ENCODE data around the gene C1orf232. TPM values are rescaled to one million over a fixed set of nuclear protein-coding genes. Genes with fewer than 3 reads are reported as not detected.

The C1orf232 gene
- total RNA-seq, result not detected

DNA sequence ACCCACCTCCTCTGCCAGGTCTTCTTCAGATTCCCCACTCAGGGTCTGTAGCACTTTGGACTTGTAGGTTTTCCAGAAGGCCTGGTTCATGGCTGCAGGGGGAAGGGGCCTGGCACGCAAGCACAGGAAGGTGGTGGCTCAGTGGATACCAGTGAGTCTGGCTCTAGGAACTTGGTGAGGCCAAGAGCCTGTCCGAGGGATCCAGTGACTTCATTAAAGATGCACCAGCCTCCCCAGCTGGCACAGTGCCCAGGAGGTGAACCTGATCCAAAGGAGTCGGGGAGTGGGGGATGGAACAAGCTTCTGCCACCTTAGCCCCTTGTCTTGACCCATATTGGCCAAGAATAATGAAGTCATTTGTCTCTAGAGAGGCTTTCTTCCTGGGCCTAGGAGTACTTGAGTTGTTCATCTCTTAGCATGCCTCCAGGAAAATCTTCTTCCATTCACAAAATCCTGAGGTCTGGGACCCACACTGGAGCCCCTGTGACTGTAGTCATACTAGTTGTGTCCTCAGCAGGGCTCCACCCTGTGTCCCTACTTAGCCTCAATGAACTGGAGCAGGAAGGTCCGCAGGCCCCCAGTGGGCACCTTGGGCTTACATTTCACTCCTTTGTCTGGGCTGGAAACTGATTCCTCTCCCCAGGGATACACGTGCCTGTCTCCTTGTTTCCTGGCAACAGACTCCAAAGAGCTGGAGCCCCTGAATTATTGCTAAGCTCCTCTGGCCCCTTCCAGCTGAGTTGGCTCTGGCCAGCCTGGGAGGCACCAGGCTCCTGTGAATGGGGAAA, at the start of gene C1orf232:
Gene C1orf232, minus strand, starts transcription at position 554 of the 788 bp plus-strand sequence. Its CDS starts 464 bp downstream, at position 90.
- H3K27me3 Mint-ChIP-seq, result peaks cover 11% of the 10 kb centered on the region
- H3K27ac Mint-ChIP-seq, result peak within 1 kb of the TSS; percentile 92
- DNase-seq, result no peak
- peaks cover 29% of the 10 kb centered on the region for H3K4me1 Mint-ChIP-seq
- peak within 1 kb of the TSS; percentile 93 for H3K4me3 Mint-ChIP-seq
- no peaks in the 10 kb centered on the region for H3K9me3 Mint-ChIP-seq
- peaks cover 20% of the 10 kb centered on the region for H3K36me3 Mint-ChIP-seq

DNA sequence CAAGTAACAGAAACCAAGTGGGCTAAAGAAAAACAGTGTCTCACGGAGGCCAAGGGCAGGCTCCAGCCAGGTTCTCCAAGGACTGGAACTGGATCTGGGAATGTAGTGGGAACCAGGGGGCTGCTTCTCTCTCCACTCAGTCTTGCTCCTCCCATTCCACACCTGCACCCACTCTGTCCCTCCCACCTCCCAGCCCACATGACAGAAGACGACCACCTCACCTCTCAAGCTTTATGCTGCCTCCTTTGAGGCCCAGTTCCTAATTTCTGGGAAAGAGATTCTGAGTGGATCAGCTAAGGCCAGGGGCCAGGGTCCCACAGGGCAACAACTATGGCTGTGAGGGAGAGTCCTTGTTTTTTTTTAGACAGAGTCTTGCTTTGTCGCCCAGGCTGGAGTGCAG, 46.5 kb upstream of the C1orf232 start:
- no peak for DNase-seq
- Mint-ChIP-seq H3K36me3 (no peaks in the 10 kb centered on the region), H3K9me3 (no peaks in the 10 kb centered on the region), H3K4me3 (no peak overlapping the region), H3K4me1 (no peaks in the 10 kb centered on the region), H3K27me3 (no peaks in the 10 kb centered on the region), H3K27ac (no peak overlapping the region)

- no peaks in the 10 kb centered on the region for H3K36me3 Mint-ChIP-seq
- H3K9me3 Mint-ChIP-seq, result no peaks in the 10 kb centered on the region
- no peak for DNase-seq
- H3K4me3 Mint-ChIP-seq, result no peak overlapping the region
- H3K27ac Mint-ChIP-seq, result no peak overlapping the region
- no peaks in the 10 kb centered on the region for H3K27me3 Mint-ChIP-seq
- no peaks in the 10 kb centered on the region for H3K4me1 Mint-ChIP-seq
These were observed 44.7 kb upstream of the C1orf232 start for GRCh38 chr1:26213335-26213905.

DNA sequence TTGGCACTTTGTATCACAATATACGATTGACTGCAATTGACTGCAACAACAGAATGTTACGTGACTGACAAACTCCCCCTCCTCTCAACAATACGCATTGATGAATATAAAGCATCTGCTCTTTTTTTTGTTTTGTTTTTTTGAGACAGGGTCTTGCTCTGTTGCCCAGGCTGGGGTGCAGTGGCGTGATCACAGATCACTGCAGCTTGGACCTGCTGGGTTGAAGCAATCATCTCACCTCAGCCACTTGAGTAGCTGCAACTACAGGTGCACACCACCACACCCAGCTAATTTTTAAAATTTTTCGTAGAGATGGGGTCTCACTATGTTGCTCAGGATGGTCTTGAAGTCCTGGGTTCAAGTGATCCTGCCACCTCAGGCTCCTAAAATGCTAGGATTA, 44.0 kb upstream of the C1orf232 start:
- no peaks in the 10 kb centered on the region for H3K4me1 Mint-ChIP-seq
- no peak overlapping the region for H3K4me3 Mint-ChIP-seq
- H3K9me3 Mint-ChIP-seq, result no peaks in the 10 kb centered on the region
- DNase-seq, result no peak
- no peaks in the 10 kb centered on the region for H3K27me3 Mint-ChIP-seq
- no peaks in the 10 kb centered on the region for H3K36me3 Mint-ChIP-seq
- H3K27ac Mint-ChIP-seq, result no peak overlapping the region

DNA sequence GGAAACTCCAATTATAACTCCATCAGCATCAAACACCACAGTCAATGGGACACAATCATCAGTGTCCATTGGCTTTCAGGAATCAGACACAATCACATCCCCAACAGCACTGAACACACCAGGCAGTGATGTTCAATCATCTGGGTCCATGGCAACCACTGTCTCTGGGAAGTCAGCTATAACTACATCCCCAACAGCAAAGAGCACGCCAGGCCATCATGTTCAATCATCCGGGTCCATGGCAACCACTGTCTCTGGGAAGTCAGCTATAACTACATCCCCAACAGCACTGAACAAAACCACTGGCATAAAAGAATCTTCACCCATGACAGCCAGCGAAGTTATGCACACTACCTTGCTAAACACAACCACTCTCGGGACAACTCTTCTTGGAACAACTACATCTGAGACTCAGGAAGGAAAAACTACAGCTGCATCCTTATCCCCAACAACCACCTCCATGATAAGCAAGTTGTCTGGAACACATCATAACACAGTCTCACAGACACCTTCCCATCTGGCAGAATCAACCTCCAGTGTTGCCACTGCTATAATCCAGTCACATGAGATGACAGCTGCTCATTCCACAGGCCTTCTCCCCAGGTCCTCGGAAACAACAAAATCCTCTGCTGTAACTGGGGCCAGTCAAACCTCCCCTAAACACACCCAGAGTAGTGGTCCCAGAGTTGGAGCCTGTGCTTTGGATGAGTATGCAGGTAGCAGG, 41.5 kb upstream of the C1orf232 start:
- Mint-ChIP-seq H3K9me3 (no peaks in the 10 kb centered on the region), H3K27me3 (no peaks in the 10 kb centered on the region), H3K27ac (no peak overlapping the region), H3K36me3 (no peaks in the 10 kb centered on the region), H3K4me1 (no peaks in the 10 kb centered on the region), H3K4me3 (no peak overlapping the region)
- no peak for DNase-seq

GRCh38 chr1:26203642-26204318, 35.0 kb upstream of the C1orf232 start:
- Mint-ChIP-seq H3K4me1 (peaks cover 23% of the 10 kb centered on the region), H3K9me3 (no peaks in the 10 kb centered on the region), H3K4me3 (no peak overlapping the region), H3K36me3 (no peaks in the 10 kb centered on the region), H3K27me3 (no peaks in the 10 kb centered on the region), H3K27ac (no peak overlapping the region)
- DNase-seq, result no peak

DNA sequence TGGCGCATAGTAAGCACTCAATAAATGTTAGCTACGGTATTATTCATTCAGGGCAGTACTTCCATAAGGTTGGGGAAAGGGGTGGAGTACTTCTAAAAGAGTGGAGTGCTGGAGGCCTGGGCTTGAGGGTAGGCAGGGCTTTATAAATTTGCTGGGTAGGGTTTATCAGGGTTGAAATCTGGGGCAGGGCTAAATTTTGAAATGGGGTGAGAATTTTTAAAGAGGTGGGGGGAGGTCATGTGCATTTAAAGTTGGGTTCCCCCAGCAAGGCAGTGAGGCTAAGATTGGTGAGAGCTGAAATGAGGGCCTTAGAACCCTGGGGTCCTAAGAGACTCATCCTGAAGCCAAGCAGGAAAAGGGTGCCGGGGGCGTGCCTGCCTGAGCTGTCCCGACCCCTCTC, 31.6 kb upstream of the C1orf232 start:
- no peaks in the 10 kb centered on the region for H3K9me3 Mint-ChIP-seq
- H3K27me3 Mint-ChIP-seq, result no peaks in the 10 kb centered on the region
- no peak overlapping the region for H3K27ac Mint-ChIP-seq
- no peak for DNase-seq
- no peaks in the 10 kb centered on the region for H3K36me3 Mint-ChIP-seq
- H3K4me1 Mint-ChIP-seq, result peaks cover 23% of the 10 kb centered on the region
- H3K4me3 Mint-ChIP-seq, result no peak overlapping the region

- Mint-ChIP-seq H3K9me3 (no peaks in the 10 kb centered on the region), H3K27me3 (no peaks in the 10 kb centered on the region), H3K4me3 (no peak overlapping the region), H3K27ac (no peak overlapping the region), H3K4me1 (peaks cover 22% of the 10 kb centered on the region), H3K36me3 (no peaks in the 10 kb centered on the region)
- no peak for DNase-seq
These were observed 29.1 kb upstream of the C1orf232 start for GRCh38 chr1:26197813-26198212.

DNA sequence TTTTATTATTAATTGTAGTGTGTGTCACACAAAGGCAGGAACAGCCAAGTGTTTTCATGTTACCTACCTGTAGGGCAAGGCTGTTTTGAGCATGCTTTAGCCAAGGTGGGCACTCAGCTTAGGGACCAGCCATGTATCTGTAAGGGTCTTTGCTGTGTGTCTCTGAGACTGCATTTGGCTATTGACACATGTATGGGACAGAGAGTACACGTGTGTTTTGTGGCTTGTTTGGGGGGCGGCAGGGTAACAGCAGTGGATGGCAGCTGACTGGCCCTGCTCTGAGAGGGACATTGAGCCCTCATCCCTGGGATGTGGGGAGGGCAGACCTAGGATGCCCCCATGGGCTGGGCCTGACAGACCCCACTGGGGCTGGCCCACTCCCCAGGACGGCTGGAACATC, 28.5 kb upstream of the C1orf232 start:
- Mint-ChIP-seq H3K9me3 (no peaks in the 10 kb centered on the region), H3K27ac (no peak overlapping the region), H3K36me3 (no peaks in the 10 kb centered on the region), H3K4me3 (no peak overlapping the region), H3K4me1 (peaks cover 19% of the 10 kb centered on the region), H3K27me3 (no peaks in the 10 kb centered on the region)
- DNase-seq, result no peak

DNA sequence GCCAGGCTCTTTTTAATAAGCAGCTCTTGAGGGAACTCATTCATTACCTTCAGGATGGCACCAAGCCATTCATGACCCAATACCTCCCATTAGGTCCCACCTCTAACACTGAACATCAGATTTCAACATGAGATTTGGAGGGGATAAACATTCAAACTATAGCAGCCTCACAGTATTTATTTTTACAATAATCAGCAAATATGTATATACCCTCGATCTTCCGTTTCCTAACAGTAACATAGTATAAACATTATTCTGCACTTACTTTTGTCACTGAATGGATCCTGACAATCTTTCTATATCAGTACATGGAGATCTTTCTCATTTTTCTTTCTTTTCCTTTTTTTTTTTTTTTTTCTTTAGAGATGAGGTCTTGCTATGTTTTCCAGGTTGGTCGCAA, 27.0 kb upstream of the C1orf232 start:
- no peaks in the 10 kb centered on the region for H3K36me3 Mint-ChIP-seq
- H3K27ac Mint-ChIP-seq, result no peak overlapping the region
- H3K4me1 Mint-ChIP-seq, result peaks cover 16% of the 10 kb centered on the region
- no peak for DNase-seq
- no peaks in the 10 kb centered on the region for H3K9me3 Mint-ChIP-seq
- H3K4me3 Mint-ChIP-seq, result no peak overlapping the region
- H3K27me3 Mint-ChIP-seq, result no peaks in the 10 kb centered on the region

DNA sequence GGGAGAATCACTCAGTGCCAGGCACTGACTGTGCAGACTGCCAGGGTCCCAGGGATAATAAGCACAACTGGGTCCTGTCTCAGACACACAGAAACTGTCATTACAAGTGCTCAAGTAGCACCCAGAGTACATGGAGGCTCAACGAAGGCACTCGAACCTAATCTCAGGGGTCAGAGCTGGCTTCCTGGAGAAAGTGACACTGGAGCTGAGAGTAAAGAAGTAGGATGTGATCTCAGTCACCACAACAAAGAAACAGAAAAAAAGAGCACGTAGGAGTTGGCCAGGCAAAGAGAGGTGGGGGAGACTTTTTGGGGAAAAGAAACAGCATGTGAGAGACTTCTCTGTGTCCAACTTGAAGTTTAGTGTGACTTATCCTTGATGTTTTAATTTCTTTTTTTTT, 23.0 kb upstream of the C1orf232 start:
- H3K36me3 Mint-ChIP-seq, result no peaks in the 10 kb centered on the region
- H3K4me3 Mint-ChIP-seq, result no peak overlapping the region
- DNase-seq, result peak; percentile 46
- no peaks in the 10 kb centered on the region for H3K9me3 Mint-ChIP-seq
- no peaks in the 10 kb centered on the region for H3K27me3 Mint-ChIP-seq
- peaks cover 12% of the 10 kb centered on the region for H3K4me1 Mint-ChIP-seq
- peak overlapping the region; percentile 2 for H3K27ac Mint-ChIP-seq

DNA sequence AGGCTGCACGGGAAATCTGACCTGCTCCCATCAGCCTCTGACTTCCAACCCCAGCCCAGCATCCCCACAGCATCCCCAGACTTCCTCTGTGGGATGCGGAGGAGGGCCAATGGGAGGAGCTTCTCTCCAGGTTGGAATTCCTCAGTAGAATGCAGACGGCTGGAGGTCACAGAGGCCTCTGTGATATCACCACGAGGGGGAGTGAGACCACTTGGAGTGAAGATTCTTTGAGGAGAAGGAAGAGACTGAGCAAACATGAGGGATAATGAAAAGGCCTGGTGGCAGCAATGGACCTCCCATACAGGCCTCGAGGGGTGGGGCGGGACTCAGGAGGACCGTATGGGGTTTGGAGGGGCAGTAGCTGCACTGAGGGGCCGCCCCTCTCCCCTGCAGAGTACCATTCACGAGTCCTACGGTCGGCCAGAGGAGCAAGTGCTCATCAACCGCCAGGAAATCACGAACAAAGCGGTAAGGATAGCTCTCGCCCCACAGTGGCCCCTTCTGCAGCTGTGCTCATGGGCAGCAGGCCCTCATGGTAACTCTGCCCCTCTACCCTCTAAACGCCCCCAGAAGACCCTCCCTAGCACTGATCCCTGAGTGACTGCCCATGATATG, 21.7 kb upstream of the C1orf232 start, which contains the start of gene CATSPER4:
Gene CATSPER4, plus strand, starts transcription at position 230 of the 615 bp plus-strand sequence. Its CDS starts 26 bp downstream, at position 256.
- no peak within 1 kb of the TSS for H3K4me3 Mint-ChIP-seq
- H3K27ac Mint-ChIP-seq, result peak within 1 kb of the TSS; percentile 2
- peaks cover 12% of the 10 kb centered on the region for H3K4me1 Mint-ChIP-seq

GRCh38 chr1:26189751-26190275, 21.1 kb upstream of the C1orf232 start:
- Mint-ChIP-seq H3K36me3 (no peaks in the 10 kb centered on the region), H3K27ac (no peak overlapping the region), H3K9me3 (no peaks in the 10 kb centered on the region), H3K4me3 (no peak overlapping the region), H3K4me1 (peaks cover 12% of the 10 kb centered on the region), H3K27me3 (no peaks in the 10 kb centered on the region)
- no peak for DNase-seq

More for the DNA sequence above, 21.7 kb upstream of the C1orf232 start, which contains the start of gene CATSPER4:
- no peaks in the 10 kb centered on the region for H3K36me3 Mint-ChIP-seq
- no peaks in the 10 kb centered on the region for H3K9me3 Mint-ChIP-seq
- DNase-seq, result no peak
- H3K27me3 Mint-ChIP-seq, result no peaks in the 10 kb centered on the region

DNA sequence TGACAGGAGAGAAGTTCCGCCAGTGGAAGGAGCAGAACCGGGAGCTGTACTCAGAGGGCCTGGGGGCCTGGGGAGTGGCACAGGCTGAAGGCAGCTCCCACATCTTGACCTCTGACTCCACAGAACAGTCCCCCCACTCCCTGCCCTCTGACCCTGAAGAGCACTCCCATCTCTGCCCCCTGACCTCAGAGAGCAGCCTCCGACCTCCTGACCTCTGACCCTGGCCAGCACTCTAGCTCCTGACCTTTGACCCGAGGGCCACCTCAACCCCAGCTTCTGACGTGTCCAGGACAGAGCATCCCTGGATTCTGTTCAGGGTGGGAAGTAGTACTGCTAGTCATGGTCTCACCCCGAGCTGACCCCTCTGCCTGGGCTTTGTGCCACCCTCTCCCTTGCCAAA, 20.6 kb upstream of the C1orf232 start:
- Mint-ChIP-seq H3K27ac (no peak overlapping the region), H3K4me1 (peaks cover 12% of the 10 kb centered on the region), H3K9me3 (no peaks in the 10 kb centered on the region)

More for the DNA sequence above, 20.6 kb upstream of the C1orf232 start:
- no peak overlapping the region for H3K4me3 Mint-ChIP-seq
- DNase-seq, result no peak
- H3K27me3 Mint-ChIP-seq, result no peaks in the 10 kb centered on the region
- no peaks in the 10 kb centered on the region for H3K36me3 Mint-ChIP-seq

Data from activated naive CD8-positive, alpha-beta T cell treated with anti-CD3 and anti-CD28 coated beads for 36 hours (primary cell).